ENCODE measurements around the gene SLC22A3.

DNA sequence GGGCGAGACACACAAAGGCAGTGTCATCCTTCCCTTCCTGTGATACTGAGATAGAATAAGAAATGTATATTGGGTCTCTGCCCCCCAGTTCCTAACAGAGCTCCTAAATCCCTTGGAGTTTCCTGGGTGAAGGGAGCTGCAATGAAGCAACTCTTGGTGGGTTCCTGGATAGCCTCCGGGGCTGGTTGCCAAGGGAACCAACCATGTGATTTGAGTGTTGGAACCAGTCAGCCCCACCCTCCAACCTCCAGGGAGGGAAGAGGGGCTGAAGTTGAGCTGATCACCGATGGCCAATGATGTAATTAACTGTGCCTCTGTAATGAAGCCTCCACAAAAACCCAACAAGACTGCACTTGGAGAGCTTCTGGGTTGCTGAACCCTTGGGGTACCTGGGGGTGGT lies 116.6 kb downstream of the SLC22A3 start:
- TF ChIP-seq CTCF (IDR thresholded peaks at IDR 0.05) = no peak
- no peak for TF ChIP-seq POLR2A (IDR thresholded peaks at IDR 0.05)

All from testis (tissue), 2 donors.